NT2/D1 (cell line): ENCODE results near the gene UPP1.

Experiments used
- DNase-seq: peaks from one replicate; pipeline ENCODE4 v3.0.0-alpha.2; 2011; ENCODE audit warnings: low read depth, low spot score
- H3K27me3 ChIP-seq: 2 replicates; pipeline ENCODE4 v1.6.0; 2011; ENCODE audit warnings: mild to moderate bottlenecking; ENCODE audit not compliant: insufficient read length, insufficient read depth
- H3K36me3 ChIP-seq: 2 replicates; pipeline ENCODE4 v1.6.1; 2011; ENCODE audit warnings: mild to moderate bottlenecking, low read length, mixed read lengths; ENCODE audit not compliant: insufficient read depth, insufficient read length
- H3K4me1 ChIP-seq: 2 replicates; pipeline ENCODE4 v1.5.1; 2011; ENCODE audit not compliant: insufficient read depth, insufficient read length
- H3K4me3 ChIP-seq: 2 replicates; pipeline ENCODE4 v1.5.1; 2011; ENCODE audit warnings: low read depth; ENCODE audit not compliant: insufficient read length
- H3K9ac ChIP-seq: 2 replicates; pipeline ENCODE4 v1.6.0; 2011; ENCODE audit warnings: low read depth; ENCODE audit not compliant: insufficient read length
- H3K9me3 ChIP-seq: 2 replicates; pipeline ENCODE4 v1.5.1; 2011; ENCODE audit warnings: mild to moderate bottlenecking, low read length; ENCODE audit not compliant: insufficient read depth
- SUZ12 ChIP-seq: IDR thresholded peaks from 2 replicates; pipeline ENCODE4 v1.6.1; 2011; ENCODE audit not compliant: insufficient read length, insufficient read depth; ENCODE audit errors: extremely low read depth
- YY1 ChIP-seq: IDR thresholded peaks from 2 replicates; pipeline ENCODE4 v1.6.1; 2011; ENCODE audit not compliant: insufficient read length, insufficient read depth
- ZNF274 ChIP-seq: IDR thresholded peaks from 2 replicates; pipeline ENCODE4 v1.6.1; 2011; ENCODE audit warnings: mild to moderate bottlenecking, low read depth, low read length

Gene UPP1

GRCh38 chr7:48106906-48107659, 18.0 kb downstream of the UPP1 start:
- no peaks in the 10 kb centered on the region for H3K4me1 ChIP-seq
- no peaks in the 10 kb centered on the region for H3K27me3 ChIP-seq
- no peak overlapping the region for H3K9ac ChIP-seq
- H3K9me3 ChIP-seq, result no peaks in the 10 kb centered on the region
- TF ChIP-seq YY1 (no peak), ZNF274 (no peak), SUZ12 (no peak)
- peaks cover 76% of the 10 kb centered on the region for H3K36me3 ChIP-seq
- DNase-seq, result no peak
- no peak overlapping the region for H3K4me3 ChIP-seq

GRCh38 chr7:48107926-48108472, 18.9 kb downstream of the UPP1 start:
- no peak for DNase-seq
- H3K27me3 ChIP-seq, result no peaks in the 10 kb centered on the region
- H3K9me3 ChIP-seq, result no peaks in the 10 kb centered on the region
- H3K36me3 ChIP-seq, result peaks cover 67% of the 10 kb centered on the region
- no peak for TF ChIP-seq YY1
- no peak for TF ChIP-seq SUZ12
- TF ChIP-seq ZNF274, result no peak
- H3K9ac ChIP-seq, result no peak overlapping the region
- no peaks in the 10 kb centered on the region for H3K4me1 ChIP-seq
- H3K4me3 ChIP-seq, result no peak overlapping the region

- H3K4me1 ChIP-seq, result peaks cover 3% of the 10 kb centered on the region
- TF ChIP-seq SUZ12, result no peak
- TF ChIP-seq ZNF274, result no peak
- no peak for TF ChIP-seq YY1
- no peak for DNase-seq
- peaks cover 56% of the 10 kb centered on the region for H3K36me3 ChIP-seq
- no peak overlapping the region for H3K4me3 ChIP-seq
- H3K9me3 ChIP-seq, result no peaks in the 10 kb centered on the region
- H3K9ac ChIP-seq, result no peak overlapping the region
- no peaks in the 10 kb centered on the region for H3K27me3 ChIP-seq
These were observed 20.1 kb downstream of the UPP1 start for GRCh38 chr7:48108959-48109847.

- Histone ChIP-seq H3K4me3 (no peak overlapping the region), H3K4me1 (peaks cover 3% of the 10 kb centered on the region), H3K36me3 (peaks cover 47% of the 10 kb centered on the region), H3K9ac (no peak overlapping the region), H3K27me3 (no peaks in the 10 kb centered on the region), H3K9me3 (no peaks in the 10 kb centered on the region)
- TF ChIP-seq YY1 (no peak), ZNF274 (no peak), SUZ12 (no peak)
- DNase-seq, result peak; percentile 74
These were observed 21.0 kb downstream of the UPP1 start for GRCh38 chr7:48109848-48110663.

GRCh38 chr7:48110868-48111267, 21.8 kb downstream of the UPP1 start:
- no peak overlapping the region for H3K9ac ChIP-seq
- no peak for DNase-seq
- peaks cover 3% of the 10 kb centered on the region for H3K4me1 ChIP-seq
- no peaks in the 10 kb centered on the region for H3K27me3 ChIP-seq
- no peaks in the 10 kb centered on the region for H3K9me3 ChIP-seq
- no peak for TF ChIP-seq YY1
- no peak for TF ChIP-seq ZNF274
- TF ChIP-seq SUZ12, result no peak
- H3K36me3 ChIP-seq, result peaks cover 39% of the 10 kb centered on the region
- H3K4me3 ChIP-seq, result no peak overlapping the region

GRCh38 chr7:48111596-48111995, 22.5 kb downstream of the UPP1 start:
- Histone ChIP-seq H3K4me3 (no peak overlapping the region), H3K9ac (no peak overlapping the region), H3K36me3 (peaks cover 32% of the 10 kb centered on the region), H3K27me3 (no peaks in the 10 kb centered on the region), H3K9me3 (no peaks in the 10 kb centered on the region), H3K4me1 (peaks cover 3% of the 10 kb centered on the region)
- DNase-seq, result no peak
- no peak for TF ChIP-seq YY1
- no peak for TF ChIP-seq ZNF274
- no peak for TF ChIP-seq SUZ12
